Panc1 (cell line): Measurements from ENCODE around the gene FBXW12. TPM values are rescaled to one million over a fixed set of nuclear protein-coding genes. Genes with fewer than 3 reads are reported as not detected.

ENCODE experiments used
- ATAC-seq: fragments of 200-7000 bp; cut with Tn5 transposase; 2 replicates; pipeline ENCODE4 v1.9.1; 2020; ENCODE audit warnings: mild to moderate bottlenecking, moderate library complexity
- BruUV-seq: library from RNA; stranded (reverse); fragments of 400-500 nt; replicated peaks from 2 replicates; lab custom pipeline; 2021; lab: Mats Ljungman, UMichigan
- CTCF ChIA-PET: fragments of 300-600 bp; sonication (Branson Sonifier 250); formaldehyde crosslinking; loops from one replicate; lab custom pipeline; 2022; ENCODE audit warnings: antibody characterized with exemption; lab: Charles Lee
- POLR2A ChIA-PET: fragments of 300-600 bp; sonication (Branson Sonifier 250); formaldehyde crosslinking; loops from one replicate; lab custom pipeline; 2022; ENCODE audit warnings: antibody characterized with exemption; lab: Charles Lee
- DNase-seq: peaks from one replicate; pipeline ENCODE4 v3.0.0-alpha.2; 2010; ENCODE audit warnings: low read depth, low spot score
- H3K27ac ChIP-seq: 2 replicates; pipeline ENCODE4 v1.5.1; 2011; ENCODE audit warnings: mild to moderate bottlenecking, low read length, inconsistent platforms
- H3K27me3 ChIP-seq: fragments of 200-500 bp; sonication (Bioruptor generic); 2 replicates; pipeline ENCODE4 v1.6.0; 2014; ENCODE audit warnings: low read length, inconsistent platforms; ENCODE audit not compliant: control insufficient read depth, insufficient read depth
- H3K36me3 ChIP-seq: fragments of 200-500 bp; sonication (Bioruptor generic); 2 replicates; pipeline ENCODE4 v1.5.1; 2014; ENCODE audit warnings: inconsistent platforms, mild to moderate bottlenecking, low read length, moderate library complexity; ENCODE audit not compliant: control insufficient read depth, insufficient read depth
- H3K4me1 ChIP-seq: 2 replicates; pipeline ENCODE4 v1.5.1; 2011; ENCODE audit warnings: inconsistent platforms, mild to moderate bottlenecking, low read length, moderate library complexity; ENCODE audit not compliant: control insufficient read depth, insufficient read depth
- H3K4me3 ChIP-seq, 2 experiments: 2 replicates each; pipeline ENCODE4 v1.5.1; 2011 to 2012; ENCODE audit warnings: low read depth in 2 of 2, low read length in 2 of 2, mild to moderate bottlenecking in 2 of 2, inconsistent platforms in 1 of 2, moderate library complexity in 1 of 2
- H3K9me3 ChIP-seq: fragments of 200-500 bp; sonication (Bioruptor generic); 2 replicates; pipeline ENCODE4 v1.5.1; 2014; ENCODE audit warnings: low read depth, mild to moderate bottlenecking, inconsistent platforms, low read length, moderate library complexity; ENCODE audit not compliant: control insufficient read depth, insufficient read depth
- POLR2AphosphoS5 ChIP-seq: IDR thresholded peaks from 2 replicates; pipeline ENCODE4 v1.6.1; 2012; ENCODE audit warnings: mild to moderate bottlenecking, low read depth, low read length, moderate library complexity
- SIN3A ChIP-seq: IDR thresholded peaks from 2 replicates; pipeline ENCODE4 v1.6.1; 2012; ENCODE audit warnings: low read depth, mild to moderate bottlenecking, low read length, moderate library complexity, borderline replicate concordance; ENCODE audit not compliant: insufficient read depth
- TCF7L2 ChIP-seq: IDR thresholded peaks from 2 replicates; pipeline ENCODE4 v1.6.1; 2011; ENCODE audit warnings: mild to moderate bottlenecking, low read depth, low read length, inconsistent platforms
- in situ Hi-C: cut with HindIII; loops from 2 replicates; pipeline ENCODE4 v1.10.0; 2016; ENCODE audit warnings: low sequenced_read_pairs, low pct_unique_long_range_greater_than_20kb
- intact Hi-C: fragments of 100-400 bp; cut with micrococcal nuclease; formaldehyde crosslinking; loops from one replicate; pipeline ENCODE4 v1.10.0; 2022; ENCODE audit not compliant: unreplicated experiment
- total RNA-seq: library from RNA; stranded (reverse); gene quantifications from one replicate; pipeline ENCODE4 v1.2.1, GENCODE V29; 2021; ENCODE audit not compliant: unreplicated experiment
- TF ChIP-seq, protein P1 (sequence below), 2 experiments: IDR thresholded peaks; 2 replicates each; pipeline ENCODE4 v1.6.1; 2011 to 2012; ENCODE audit warnings: low read depth in 2 of 2, control low read depth in 1 of 2, low read length in 1 of 2, mild to moderate bottlenecking in 1 of 2, moderate library complexity in 1 of 2; ENCODE audit not compliant: insufficient read depth in 1 of 2
- TF ChIP-seq, protein P2 (sequence below): fragments of 450-650 bp; IDR thresholded peaks from 2 replicates; pipeline ENCODE4 v1.5.1; 2017; ENCODE audit warnings: mild to moderate bottlenecking

FBXW12 gene
- total RNA-seq, 1 experiment from 2014 or later = not detected

DNA sequence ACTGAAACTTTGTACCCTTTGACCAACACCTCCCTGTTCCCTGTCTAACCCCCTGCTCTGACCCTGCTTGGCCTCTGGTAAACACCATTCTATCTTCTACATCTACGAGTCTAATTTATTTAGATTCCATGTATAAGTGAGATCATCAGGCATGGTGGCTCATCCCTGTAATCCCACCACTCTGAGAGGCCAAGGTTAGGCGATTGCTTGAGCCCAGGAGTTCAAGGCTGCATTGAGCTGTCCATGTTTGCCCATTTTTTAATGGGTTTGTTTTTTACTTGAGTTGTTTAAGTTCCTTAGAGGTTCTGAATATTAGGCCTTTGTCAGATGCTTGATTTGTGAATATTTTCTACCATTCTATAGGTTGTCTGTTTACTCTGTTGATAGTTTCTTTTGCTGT lies 16.9 kb downstream of the FBXW12 start:
- DNase-seq (no peak), ATAC-seq (no peak)
- H3K9me3 ChIP-seq = no peaks in the 10 kb centered on the region
- peaks cover 5% of the 10 kb centered on the region; the same call in 1 of the 2 replicates for H3K27me3 ChIP-seq
- CTCF ChIA-PET = no interaction called here
- TF ChIP-seq, protein P1, sequence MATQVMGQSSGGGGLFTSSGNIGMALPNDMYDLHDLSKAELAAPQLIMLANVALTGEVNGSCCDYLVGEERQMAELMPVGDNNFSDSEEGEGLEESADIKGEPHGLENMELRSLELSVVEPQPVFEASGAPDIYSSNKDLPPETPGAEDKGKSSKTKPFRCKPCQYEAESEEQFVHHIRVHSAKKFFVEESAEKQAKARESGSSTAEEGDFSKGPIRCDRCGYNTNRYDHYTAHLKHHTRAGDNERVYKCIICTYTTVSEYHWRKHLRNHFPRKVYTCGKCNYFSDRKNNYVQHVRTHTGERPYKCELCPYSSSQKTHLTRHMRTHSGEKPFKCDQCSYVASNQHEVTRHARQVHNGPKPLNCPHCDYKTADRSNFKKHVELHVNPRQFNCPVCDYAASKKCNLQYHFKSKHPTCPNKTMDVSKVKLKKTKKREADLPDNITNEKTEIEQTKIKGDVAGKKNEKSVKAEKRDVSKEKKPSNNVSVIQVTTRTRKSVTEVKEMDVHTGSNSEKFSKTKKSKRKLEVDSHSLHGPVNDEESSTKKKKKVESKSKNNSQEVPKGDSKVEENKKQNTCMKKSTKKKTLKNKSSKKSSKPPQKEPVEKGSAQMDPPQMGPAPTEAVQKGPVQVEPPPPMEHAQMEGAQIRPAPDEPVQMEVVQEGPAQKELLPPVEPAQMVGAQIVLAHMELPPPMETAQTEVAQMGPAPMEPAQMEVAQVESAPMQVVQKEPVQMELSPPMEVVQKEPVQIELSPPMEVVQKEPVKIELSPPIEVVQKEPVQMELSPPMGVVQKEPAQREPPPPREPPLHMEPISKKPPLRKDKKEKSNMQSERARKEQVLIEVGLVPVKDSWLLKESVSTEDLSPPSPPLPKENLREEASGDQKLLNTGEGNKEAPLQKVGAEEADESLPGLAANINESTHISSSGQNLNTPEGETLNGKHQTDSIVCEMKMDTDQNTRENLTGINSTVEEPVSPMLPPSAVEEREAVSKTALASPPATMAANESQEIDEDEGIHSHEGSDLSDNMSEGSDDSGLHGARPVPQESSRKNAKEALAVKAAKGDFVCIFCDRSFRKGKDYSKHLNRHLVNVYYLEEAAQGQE (IDR thresholded peaks at IDR 0.05; ENCODE audit: insufficient read depth in 1 of 2, low read depth in 2 of 2, low read length in 1 of 2) = no peak
- no peak for TF ChIP-seq POLR2AphosphoS5
- no peak for TF ChIP-seq TCF7L2
- TF ChIP-seq, protein P2, sequence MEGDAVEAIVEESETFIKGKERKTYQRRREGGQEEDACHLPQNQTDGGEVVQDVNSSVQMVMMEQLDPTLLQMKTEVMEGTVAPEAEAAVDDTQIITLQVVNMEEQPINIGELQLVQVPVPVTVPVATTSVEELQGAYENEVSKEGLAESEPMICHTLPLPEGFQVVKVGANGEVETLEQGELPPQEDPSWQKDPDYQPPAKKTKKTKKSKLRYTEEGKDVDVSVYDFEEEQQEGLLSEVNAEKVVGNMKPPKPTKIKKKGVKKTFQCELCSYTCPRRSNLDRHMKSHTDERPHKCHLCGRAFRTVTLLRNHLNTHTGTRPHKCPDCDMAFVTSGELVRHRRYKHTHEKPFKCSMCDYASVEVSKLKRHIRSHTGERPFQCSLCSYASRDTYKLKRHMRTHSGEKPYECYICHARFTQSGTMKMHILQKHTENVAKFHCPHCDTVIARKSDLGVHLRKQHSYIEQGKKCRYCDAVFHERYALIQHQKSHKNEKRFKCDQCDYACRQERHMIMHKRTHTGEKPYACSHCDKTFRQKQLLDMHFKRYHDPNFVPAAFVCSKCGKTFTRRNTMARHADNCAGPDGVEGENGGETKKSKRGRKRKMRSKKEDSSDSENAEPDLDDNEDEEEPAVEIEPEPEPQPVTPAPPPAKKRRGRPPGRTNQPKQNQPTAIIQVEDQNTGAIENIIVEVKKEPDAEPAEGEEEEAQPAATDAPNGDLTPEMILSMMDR = no peak
- TF ChIP-seq SIN3A = no peak
- POLR2A ChIA-PET = no interaction called here
- H3K27ac ChIP-seq = no peak overlapping the region
- intact Hi-C loops = no loop called here
- BruUV-seq = no TSS peak
- in situ Hi-C loops = no loop called here
- H3K4me1 ChIP-seq = no peaks in the 10 kb centered on the region
- no peak overlapping the region for H3K4me3 ChIP-seq
- H3K36me3 ChIP-seq = no peaks in the 10 kb centered on the region

DNA sequence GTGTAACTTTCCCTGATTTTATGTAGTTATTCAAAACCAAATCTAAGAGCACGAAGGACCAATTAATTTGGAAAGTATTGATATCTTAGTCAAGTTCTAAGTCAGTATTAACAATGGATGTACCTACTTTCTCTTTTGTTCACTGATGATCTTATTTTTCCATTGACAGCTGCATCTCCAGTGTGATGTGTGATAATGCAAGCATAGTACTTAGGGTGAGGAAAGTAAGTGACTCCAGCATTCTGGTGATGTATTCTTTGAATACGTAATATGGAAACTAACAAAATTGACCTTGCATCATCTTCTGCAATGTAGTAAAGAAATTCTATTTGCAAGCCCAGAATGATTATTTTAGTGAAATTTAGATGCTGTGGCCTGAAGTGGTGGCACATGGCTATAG lies 22.4 kb downstream of the FBXW12 start:
- in situ Hi-C loops (no loop called here), intact Hi-C loops (no loop called here)
- CTCF ChIA-PET = no interaction called here
- 0 out of 2 replicates have a peak, but pooled peaks cover 2% of the 10 kb centered on the region for H3K27me3 ChIP-seq
- H3K9me3 ChIP-seq = no peaks in the 10 kb centered on the region
- TF ChIP-seq, protein P2 = no peak
- TF ChIP-seq POLR2AphosphoS5 (no peak), SIN3A (no peak), TCF7L2 (no peak)
- TF ChIP-seq, protein P1 (IDR thresholded peaks at IDR 0.05; ENCODE audit: insufficient read depth in 1 of 2, low read depth in 2 of 2, low read length in 1 of 2) = no peak
- H3K4me3 ChIP-seq = no peak overlapping the region
- ATAC-seq = no peak
- no peak for DNase-seq
- no peaks in the 10 kb centered on the region for H3K4me1 ChIP-seq
- H3K36me3 ChIP-seq = no peaks in the 10 kb centered on the region
- BruUV-seq = no TSS peak
- H3K27ac ChIP-seq = no peak overlapping the region
- POLR2A ChIA-PET = no interaction called here
